RWPE2 (cell line): ENCODE results near the gene ABCC1.
"Not testable (repeated sequence)": the region's sequence is repeated elsewhere in the genome, so short reads cannot be mapped to it uniquely, and the experiment has no call there.

ENCODE experiments used
- ATAC-seq: fragments of 200-7000 bp; cut with Tn5 transposase; 3 replicates; pipeline ENCODE4 v1.9.1; 2021; ENCODE audit warnings: low read depth
- DNase-seq: peaks from one replicate; pipeline ENCODE4 v3.0.0-alpha.2; 2020; ENCODE audit warnings: low spot score
- H3K27ac ChIP-seq: fragments of 450-650 bp; 2 replicates; pipeline ENCODE4 v1.5.1; 2017; ENCODE audit warnings: mild to moderate bottlenecking; ENCODE audit not compliant: poor library complexity, severe bottlenecking
- H3K27me3 ChIP-seq: fragments of 250-450 bp; sonication (Bioruptor Pico); 2 replicates; pipeline ENCODE4 v1.5.1; 2021; ENCODE audit warnings: mild to moderate bottlenecking, moderate library complexity; ENCODE audit not compliant: insufficient read depth, poor library complexity, severe bottlenecking
- H3K36me3 ChIP-seq: fragments of 250-450 bp; sonication (Bioruptor Pico); 2 replicates; pipeline ENCODE4 v1.5.1; 2020; ENCODE audit warnings: low read depth, mild to moderate bottlenecking, moderate library complexity
- H3K4me1 ChIP-seq: fragments of 250-450 bp; sonication (Bioruptor Pico); 2 replicates; pipeline ENCODE4 v1.5.1; 2021; ENCODE audit warnings: mild to moderate bottlenecking, moderate library complexity; ENCODE audit not compliant: insufficient read depth, poor library complexity, severe bottlenecking
- H3K4me3 ChIP-seq: fragments of 250-450 bp; sonication (Bioruptor Pico); 2 replicates; pipeline ENCODE4 v1.5.1; 2021; ENCODE audit warnings: mild to moderate bottlenecking, moderate library complexity; ENCODE audit not compliant: severe bottlenecking
- H3K9me3 ChIP-seq: fragments of 250-450 bp; sonication (Bioruptor Pico); 2 replicates; pipeline ENCODE4 v1.5.1; 2021; ENCODE audit warnings: mild to moderate bottlenecking, moderate library complexity; ENCODE audit not compliant: severe bottlenecking
- TF ChIP-seq, protein P1 (sequence below): fragments of 450-650 bp; IDR thresholded peaks from one replicate; pipeline ENCODE4 v1.5.1; 2017; ENCODE audit warnings: mild to moderate bottlenecking, moderate library complexity; ENCODE audit not compliant: poor library complexity, severe bottlenecking

The ABCC1 gene

DNA sequence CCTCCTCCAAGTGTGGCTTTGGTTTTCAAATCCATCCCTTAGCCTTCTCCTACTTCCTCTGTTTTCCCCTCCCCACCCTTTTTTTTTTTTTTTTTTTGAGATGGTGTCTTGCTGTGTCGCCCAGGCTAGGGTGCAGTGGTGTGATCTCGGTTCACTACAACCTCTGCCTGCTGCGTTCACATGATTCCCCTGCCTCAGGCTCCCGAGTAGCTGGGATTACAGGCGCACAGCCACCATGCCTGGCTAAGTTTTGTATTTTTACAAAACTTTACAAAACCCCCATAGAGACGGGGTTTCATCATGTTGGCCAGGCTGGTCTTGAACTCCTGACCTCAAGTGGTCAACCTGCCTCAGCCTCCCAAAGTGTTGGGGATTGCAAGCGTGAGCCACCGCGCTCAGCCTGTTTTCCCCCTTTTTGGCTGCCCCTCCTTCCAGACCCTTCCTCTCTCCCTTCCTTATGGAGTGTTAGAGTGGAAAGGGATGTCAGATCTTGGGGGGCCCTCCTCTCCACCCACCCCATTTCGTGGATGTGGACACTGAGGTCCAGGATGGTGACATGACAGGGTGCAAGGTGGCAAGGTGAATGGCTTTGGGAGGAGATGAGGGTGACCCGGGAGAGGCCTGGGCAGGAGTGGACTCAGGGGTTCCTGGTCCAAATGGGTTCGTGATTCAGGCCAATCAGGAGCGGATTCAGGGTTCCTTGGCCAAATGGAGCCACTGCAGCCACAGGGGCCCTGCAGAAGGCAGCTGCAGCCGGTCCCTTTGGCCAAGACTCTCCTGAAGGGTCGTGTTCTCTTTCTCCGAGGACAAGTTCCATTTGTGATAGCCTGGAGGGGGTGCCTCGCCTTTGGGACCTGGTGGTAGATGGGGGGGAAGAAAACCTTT lies 4.8 kb downstream of the ABCC1 start:
- TF ChIP-seq, protein P1, sequence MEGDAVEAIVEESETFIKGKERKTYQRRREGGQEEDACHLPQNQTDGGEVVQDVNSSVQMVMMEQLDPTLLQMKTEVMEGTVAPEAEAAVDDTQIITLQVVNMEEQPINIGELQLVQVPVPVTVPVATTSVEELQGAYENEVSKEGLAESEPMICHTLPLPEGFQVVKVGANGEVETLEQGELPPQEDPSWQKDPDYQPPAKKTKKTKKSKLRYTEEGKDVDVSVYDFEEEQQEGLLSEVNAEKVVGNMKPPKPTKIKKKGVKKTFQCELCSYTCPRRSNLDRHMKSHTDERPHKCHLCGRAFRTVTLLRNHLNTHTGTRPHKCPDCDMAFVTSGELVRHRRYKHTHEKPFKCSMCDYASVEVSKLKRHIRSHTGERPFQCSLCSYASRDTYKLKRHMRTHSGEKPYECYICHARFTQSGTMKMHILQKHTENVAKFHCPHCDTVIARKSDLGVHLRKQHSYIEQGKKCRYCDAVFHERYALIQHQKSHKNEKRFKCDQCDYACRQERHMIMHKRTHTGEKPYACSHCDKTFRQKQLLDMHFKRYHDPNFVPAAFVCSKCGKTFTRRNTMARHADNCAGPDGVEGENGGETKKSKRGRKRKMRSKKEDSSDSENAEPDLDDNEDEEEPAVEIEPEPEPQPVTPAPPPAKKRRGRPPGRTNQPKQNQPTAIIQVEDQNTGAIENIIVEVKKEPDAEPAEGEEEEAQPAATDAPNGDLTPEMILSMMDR, result no peak
- Histone ChIP-seq H3K36me3 (peaks cover 5% of the 10 kb centered on the region; the same call in 1 of the 2 replicates), H3K4me3 (no peak overlapping the region), H3K27me3 (no peaks in the 10 kb centered on the region), H3K27ac (no peak overlapping the region), H3K4me1 (no peaks in the 10 kb centered on the region), H3K9me3 (no peaks in the 10 kb centered on the region)
- DNase-seq (no peak), ATAC-seq (no peak)

DNA sequence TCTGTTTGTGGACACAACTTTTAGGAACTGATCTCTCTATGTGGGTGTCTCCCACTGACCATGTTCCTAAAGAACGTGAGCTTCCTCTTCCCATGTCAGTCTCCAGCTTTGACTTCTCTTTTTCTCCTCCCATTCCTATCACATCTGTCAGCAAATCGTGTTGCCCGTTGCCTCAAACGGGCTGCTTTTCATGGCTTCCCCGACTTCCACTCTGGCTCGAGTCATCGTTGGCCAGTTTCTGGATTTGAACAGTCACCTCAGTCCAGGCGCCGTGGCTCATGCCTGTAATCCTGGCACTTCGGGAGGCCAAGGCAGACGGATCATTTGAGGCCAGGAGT lies 5.4 kb downstream of the ABCC1 start:
- no peaks in the 10 kb centered on the region for H3K4me1 ChIP-seq
- H3K9me3 ChIP-seq, result no peaks in the 10 kb centered on the region
- TF ChIP-seq, protein P1, result no peak

DNA sequence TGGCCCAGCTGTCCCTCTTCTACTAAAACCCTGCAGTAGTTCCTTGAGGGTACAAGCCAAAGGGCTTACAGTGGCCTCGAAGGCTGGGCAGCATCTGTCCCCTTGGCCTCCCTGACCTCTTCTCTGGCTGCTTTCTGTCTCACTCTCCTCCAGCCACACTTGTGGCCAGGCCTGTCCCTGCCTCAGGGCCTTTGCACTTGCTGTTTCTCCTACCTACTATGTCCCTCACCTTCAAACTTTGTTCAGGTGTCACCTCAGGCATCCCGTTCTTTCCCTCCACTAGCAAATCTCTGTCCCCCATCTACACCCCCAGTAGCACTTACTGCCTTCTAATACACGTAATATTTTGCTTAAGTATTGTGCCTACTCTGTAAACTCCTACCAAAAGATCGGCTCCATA lies 6.0 kb downstream of the ABCC1 start:
- no peak for ATAC-seq
- Histone ChIP-seq H3K27me3 (no peaks in the 10 kb centered on the region), H3K9me3 (no peaks in the 10 kb centered on the region), H3K4me1 (no peaks in the 10 kb centered on the region), H3K36me3 (peaks cover 5% of the 10 kb centered on the region; the same call in 1 of the 2 replicates), H3K27ac (no peak overlapping the region), H3K4me3 (no peak overlapping the region)
- TF ChIP-seq, protein P1, result no peak
- no peak for DNase-seq

More for the DNA sequence above, 5.4 kb downstream of the ABCC1 start:
- Histone ChIP-seq H3K27me3 (no peaks in the 10 kb centered on the region), H3K27ac (no peak overlapping the region), H3K4me3 (no peak overlapping the region), H3K36me3 (peaks cover 5% of the 10 kb centered on the region; the same call in 1 of the 2 replicates)
- DNase-seq (no peak), ATAC-seq (no peak)

DNA sequence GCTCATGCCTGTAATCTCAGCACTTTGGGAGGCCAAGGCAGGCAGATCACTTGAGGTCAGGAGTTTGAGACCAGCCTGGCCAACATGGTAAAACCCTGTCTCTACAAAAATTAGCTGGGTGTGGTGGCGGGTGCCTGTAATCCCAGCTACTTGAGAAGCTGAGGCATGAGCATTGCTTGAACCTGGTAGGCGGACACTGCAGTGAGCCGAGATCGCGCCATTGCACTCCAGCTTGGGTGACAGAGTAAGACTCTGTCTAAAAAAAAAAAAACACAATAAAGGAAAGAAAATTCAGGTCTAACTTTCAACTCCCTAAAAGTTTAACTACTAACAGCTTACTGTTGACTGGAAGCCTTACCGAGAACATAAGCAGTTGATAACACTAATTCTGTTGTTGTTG lies 6.7 kb downstream of the ABCC1 start:
- not testable (repeated sequence) for H3K27ac ChIP-seq, H3K36me3 ChIP-seq, H3K4me3 ChIP-seq, H3K27me3 ChIP-seq, H3K9me3 ChIP-seq, DNase-seq, H3K4me1 ChIP-seq, ATAC-seq

DNA sequence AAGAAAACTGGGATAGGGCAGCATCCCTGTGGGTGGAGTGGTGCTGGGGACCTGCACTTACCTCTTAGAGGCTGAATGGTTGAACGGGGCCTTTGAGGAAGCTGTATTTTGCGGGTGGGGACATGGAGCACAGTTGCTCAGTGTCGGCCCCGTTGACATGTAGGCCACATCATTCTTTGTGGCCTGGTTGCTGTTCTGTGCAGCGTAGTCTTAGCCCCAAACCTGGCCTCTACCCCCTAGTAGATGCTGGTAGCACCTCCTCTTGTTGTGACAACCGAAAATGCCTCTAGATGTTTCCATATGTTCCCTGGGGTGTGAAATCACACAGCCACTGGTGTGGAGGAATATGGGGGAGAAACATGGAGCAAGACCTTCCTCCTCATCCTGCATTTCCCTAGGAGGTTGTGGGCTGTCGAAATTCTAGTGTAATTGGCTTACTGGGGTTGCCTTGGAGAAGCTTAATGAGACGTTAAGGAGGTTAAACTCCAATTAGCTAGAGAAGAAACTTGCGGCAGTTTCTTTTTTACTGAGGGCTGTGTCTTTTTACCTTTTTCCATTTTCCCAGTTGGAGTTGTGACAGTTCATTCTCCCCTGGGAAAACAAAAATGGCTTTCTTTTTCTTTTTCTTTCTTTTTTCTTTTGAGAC lies 9.4 kb downstream of the ABCC1 start:
- ATAC-seq (no peak), DNase-seq (no peak)
- Histone ChIP-seq H3K36me3 (no peaks in the 10 kb centered on the region), H3K4me3 (no peak overlapping the region), H3K27ac (no peak overlapping the region), H3K4me1 (peaks cover 10% of the 10 kb centered on the region), H3K9me3 (peaks cover 2% of the 10 kb centered on the region), H3K27me3 (no peaks in the 10 kb centered on the region)
- TF ChIP-seq, protein P1, result no peak
